Mesendoderm (in vitro differentiated cells): Measurements from ENCODE around the gene NACA.

ENCODE experiments used
- DNase-seq: peaks from one replicate; pipeline ENCODE4 v3.0.0; 2013
- H2AK5ac ChIP-seq: 2 replicates; pipeline ENCODE4 v1.6.1; 2013; ENCODE audit warnings: low read length, inconsistent platforms
- H2BK120ac ChIP-seq: 2 replicates; pipeline ENCODE4 v1.6.1; 2013; ENCODE audit warnings: low read depth, mild to moderate bottlenecking, low read length, moderate library complexity, mixed read lengths
- H2BK15ac ChIP-seq: replicated peaks from 2 replicates; pipeline ENCODE4 v1.6.1; 2013; ENCODE audit warnings: low read depth, mild to moderate bottlenecking, moderate library complexity
- H2BK5ac ChIP-seq: 2 replicates; pipeline ENCODE4 v1.6.1; 2013; ENCODE audit warnings: low read length, inconsistent platforms
- H3K18ac ChIP-seq: 2 replicates; pipeline ENCODE4 v1.6.1; 2013; ENCODE audit warnings: mild to moderate bottlenecking, low read length, mixed read lengths
- H3K23ac ChIP-seq: one replicate; pipeline ENCODE4 v1.6.1; 2013; ENCODE audit warnings: low read length
- H3K27ac ChIP-seq: 2 replicates; pipeline ENCODE4 v1.5.1; 2013; ENCODE audit warnings: low read depth, mild to moderate bottlenecking, inconsistent platforms, low read length, moderate library complexity
- H3K27me3 ChIP-seq: 2 replicates; pipeline ENCODE4 v1.6.1; 2013; ENCODE audit warnings: low read length, control low read depth, mild to moderate bottlenecking, inconsistent platforms; ENCODE audit not compliant: insufficient read depth, poor library complexity
- H3K36me3 ChIP-seq: 2 replicates; pipeline ENCODE4 v1.6.1; 2013; ENCODE audit warnings: low read length, inconsistent platforms; ENCODE audit not compliant: control insufficient read depth, insufficient read depth
- H3K4ac ChIP-seq: one replicate; pipeline ENCODE4 v1.6.1; 2013; ENCODE audit warnings: low read depth, mild to moderate bottlenecking, low read length, moderate library complexity
- H3K4me1 ChIP-seq: 2 replicates; pipeline ENCODE4 v1.6.1; 2013; ENCODE audit warnings: low read depth, low read length, inconsistent platforms; ENCODE audit not compliant: control insufficient read depth
- H3K4me2 ChIP-seq: 2 replicates; pipeline ENCODE4 v1.6.1; 2013; ENCODE audit warnings: low read length
- H3K4me3 ChIP-seq: 2 replicates; pipeline ENCODE4 v1.5.1; 2013; ENCODE audit warnings: mild to moderate bottlenecking, low read length
- H3K56ac ChIP-seq: one replicate; pipeline ENCODE4 v1.6.1; 2013; ENCODE audit warnings: low read length
- H3K79me1 ChIP-seq: 2 replicates; pipeline ENCODE4 v1.6.1; 2013; ENCODE audit warnings: low read length, inconsistent platforms
- H3K79me2 ChIP-seq: 2 replicates; pipeline ENCODE4 v1.6.1; 2013; ENCODE audit warnings: mild to moderate bottlenecking, low read length; ENCODE audit not compliant: control insufficient read depth, insufficient read depth
- H3K9ac ChIP-seq: 2 replicates; pipeline ENCODE4 v1.6.1; 2013; ENCODE audit warnings: low read length, inconsistent platforms
- H4K5ac ChIP-seq: one replicate; pipeline ENCODE4 v1.6.1; 2013; ENCODE audit warnings: low read length
- H4K8ac ChIP-seq: one replicate; pipeline ENCODE4 v1.6.1; 2013; ENCODE audit warnings: low read depth, mild to moderate bottlenecking, control low read depth, low read length, moderate library complexity
- WGBS: extraction: QIAGEN DNeasy Blood & Tissue Kit; methylation state at CpG from one replicate; pipeline ENCODE4 v1.1.7; 2013; ENCODE audit warnings: low lambda C conversion rate, missing lambda C conversion rate; ENCODE audit not compliant: insufficient coverage; ENCODE audit errors: extremely low coverage; 5-methylcytosine and 5-hydroxymethylcytosine counted together

Gene NACA

GRCh38 chr12:56723352-56723751, 1.7 kb downstream of the NACA start:
- peaks cover 3% of the 10 kb centered on the region for H3K36me3 ChIP-seq
- H2AK5ac ChIP-seq, result no peak overlapping the region
- H3K23ac ChIP-seq, result no peak overlapping the region
- no CpG with 5 or more reads among the region's 3 CpGs for whole genome bisulfite sequencing
- H2BK15ac ChIP-seq, result no peak overlapping the region
- H3K4me2 ChIP-seq, result peak overlapping the region; percentile 99
- H3K27ac ChIP-seq, result no peak overlapping the region
- H3K4me1 ChIP-seq, result peaks cover 20% of the 10 kb centered on the region
- H3K18ac ChIP-seq, result no peak overlapping the region
- no peak overlapping the region for H3K4ac ChIP-seq
- H2BK5ac ChIP-seq, result no peak overlapping the region
- H2BK120ac ChIP-seq, result no peak overlapping the region
- no peak overlapping the region for H3K4me3 ChIP-seq
- no peaks in the 10 kb centered on the region for H3K27me3 ChIP-seq
- peaks cover 63% of the 10 kb centered on the region for H3K79me2 ChIP-seq
- peak overlapping the region; percentile 100 for H3K9ac ChIP-seq
- H4K8ac ChIP-seq, result no peak overlapping the region
- H4K5ac ChIP-seq, result no peak overlapping the region
- no peak overlapping the region for H3K56ac ChIP-seq
- no peak for DNase-seq
- peaks cover 19% of the 10 kb centered on the region for H3K79me1 ChIP-seq

GRCh38 chr12:56722832-56723231, 2.3 kb downstream of the NACA start:
- no peaks in the 10 kb centered on the region for H3K27me3 ChIP-seq
- no peak overlapping the region for H2BK15ac ChIP-seq
- H3K27ac ChIP-seq, result no peak overlapping the region
- peaks cover 19% of the 10 kb centered on the region for H3K79me1 ChIP-seq
- peak overlapping the region; percentile 43 for H3K4me2 ChIP-seq
- H3K9ac ChIP-seq, result peak overlapping the region; percentile 43
- DNase-seq, result no peak
- H3K4me3 ChIP-seq, result no peak overlapping the region
- peaks cover 66% of the 10 kb centered on the region for H3K79me2 ChIP-seq
- H4K5ac ChIP-seq, result no peak overlapping the region
- peaks cover 20% of the 10 kb centered on the region for H3K4me1 ChIP-seq
- no peak overlapping the region for H3K23ac ChIP-seq
- no peak overlapping the region for H2BK120ac ChIP-seq
- H2AK5ac ChIP-seq, result no peak overlapping the region
- no peak overlapping the region for H3K18ac ChIP-seq
- no CpG with 5 or more reads among the region's 4 CpGs for WGBS
- no peak overlapping the region for H3K4ac ChIP-seq
- H3K36me3 ChIP-seq, result peaks cover 3% of the 10 kb centered on the region
- no peak overlapping the region for H2BK5ac ChIP-seq
- no peak overlapping the region for H4K8ac ChIP-seq
- peak overlapping the region; percentile 54 for H3K56ac ChIP-seq

GRCh38 chr12:56721721-56722120, 3.4 kb downstream of the NACA start:
- no CpG with 5 or more reads among the region's 2 CpGs for WGBS
- no peak overlapping the region for H3K4me3 ChIP-seq
- H3K9ac ChIP-seq, result peak overlapping the region; percentile 62
- peak overlapping the region; percentile 58 for H3K56ac ChIP-seq
- no peak overlapping the region for H2BK5ac ChIP-seq
- H2BK15ac ChIP-seq, result no peak overlapping the region
- H3K23ac ChIP-seq, result no peak overlapping the region
- no peak overlapping the region for H3K27ac ChIP-seq
- no peak for DNase-seq
- H3K27me3 ChIP-seq, result no peaks in the 10 kb centered on the region
- H2BK120ac ChIP-seq, result no peak overlapping the region
- no peak overlapping the region for H3K18ac ChIP-seq
- H3K36me3 ChIP-seq, result peaks cover 3% of the 10 kb centered on the region
- H4K8ac ChIP-seq, result no peak overlapping the region
- no peak overlapping the region for H2AK5ac ChIP-seq
- peaks cover 71% of the 10 kb centered on the region for H3K79me2 ChIP-seq
- H3K4ac ChIP-seq, result no peak overlapping the region
- H3K4me1 ChIP-seq, result peaks cover 20% of the 10 kb centered on the region
- no peak overlapping the region for H4K5ac ChIP-seq
- H3K79me1 ChIP-seq, result peaks cover 22% of the 10 kb centered on the region
- H3K4me2 ChIP-seq, result peak overlapping the region; percentile 64

DNA sequence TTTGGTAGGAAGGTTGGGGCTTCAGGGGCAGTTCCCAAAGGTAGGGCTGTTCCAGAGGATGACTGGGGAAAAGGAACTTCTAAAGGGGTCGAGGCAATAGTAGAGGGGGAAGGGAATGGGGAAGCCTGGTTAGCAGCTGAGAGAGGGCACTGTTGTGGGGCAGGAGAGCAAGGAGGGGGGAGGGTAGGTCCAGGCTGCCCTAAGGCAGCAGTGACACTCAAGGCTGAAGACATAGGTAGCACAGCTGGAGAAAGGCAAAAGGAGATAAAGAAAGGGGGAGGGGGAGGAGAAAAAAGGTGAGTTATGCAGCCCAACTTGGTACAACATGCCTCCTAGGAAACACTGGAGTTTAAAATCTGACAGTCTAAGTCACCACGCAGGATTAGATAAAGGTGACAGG, 3.9 kb downstream of the NACA start:
- H2AK5ac ChIP-seq, result no peak overlapping the region
- no peaks in the 10 kb centered on the region for H3K27me3 ChIP-seq
- peak overlapping the region; percentile 64 for H3K4me2 ChIP-seq
- no peak overlapping the region for H2BK15ac ChIP-seq
- H4K8ac ChIP-seq, result no peak overlapping the region
- H3K4me3 ChIP-seq, result no peak overlapping the region
- no peak overlapping the region for H4K5ac ChIP-seq
- WGBS, result no CpG with 5 or more reads among the region's 2 CpGs
- H2BK5ac ChIP-seq, result no peak overlapping the region
- DNase-seq, result peak; percentile 82
- H3K79me2 ChIP-seq, result peaks cover 76% of the 10 kb centered on the region
- H3K18ac ChIP-seq, result no peak overlapping the region
- peaks cover 20% of the 10 kb centered on the region for H3K4me1 ChIP-seq
- peaks cover 26% of the 10 kb centered on the region for H3K79me1 ChIP-seq
- H3K27ac ChIP-seq, result no peak overlapping the region
- H3K36me3 ChIP-seq, result peaks cover 6% of the 10 kb centered on the region
- H3K23ac ChIP-seq, result no peak overlapping the region
- no peak overlapping the region for H2BK120ac ChIP-seq
- H3K9ac ChIP-seq, result peak overlapping the region; percentile 62
- H3K56ac ChIP-seq, result no peak overlapping the region
- no peak overlapping the region for H3K4ac ChIP-seq

DNA sequence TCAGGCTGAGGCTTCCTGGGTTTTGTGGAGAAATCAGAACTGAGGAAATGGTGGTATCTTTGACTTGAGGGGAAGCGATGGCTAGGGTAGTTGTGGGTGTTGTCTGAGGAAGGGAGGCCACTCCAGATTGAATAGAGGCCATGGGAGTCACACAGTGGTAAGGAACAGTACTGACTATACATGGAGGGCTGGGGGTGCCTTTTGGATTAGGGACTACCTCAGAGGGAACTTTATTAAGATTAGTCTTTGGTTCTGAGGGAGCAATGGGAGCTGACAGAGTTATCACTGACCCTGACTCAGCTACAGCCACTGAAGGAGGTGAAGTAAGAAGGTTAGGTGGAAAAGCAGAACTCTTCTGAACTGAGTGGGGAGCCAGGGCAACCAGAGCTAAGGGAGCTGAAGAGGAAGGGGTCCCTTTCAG, 4.4 kb downstream of the NACA start:
- Histone ChIP-seq H3K4me3 (no peak overlapping the region), H3K27ac (no peak overlapping the region), H4K8ac (no peak overlapping the region), H2BK120ac (no peak overlapping the region), H3K79me2 (peaks cover 80% of the 10 kb centered on the region), H3K4me2 (peak overlapping the region; percentile 16), H3K4ac (no peak overlapping the region), H2AK5ac (no peak overlapping the region), H3K27me3 (no peaks in the 10 kb centered on the region), H3K9ac (no peak overlapping the region), H3K18ac (no peak overlapping the region), H3K79me1 (peaks cover 29% of the 10 kb centered on the region), H3K36me3 (peaks cover 7% of the 10 kb centered on the region), H3K56ac (peak overlapping the region; percentile 8), H2BK15ac (no peak overlapping the region), H3K4me1 (peaks cover 20% of the 10 kb centered on the region), H3K23ac (no peak overlapping the region), H2BK5ac (no peak overlapping the region), H4K5ac (no peak overlapping the region)
- WGBS, result no CpG with 5 or more reads among the region's 1 CpG
- no peak for DNase-seq

DNA sequence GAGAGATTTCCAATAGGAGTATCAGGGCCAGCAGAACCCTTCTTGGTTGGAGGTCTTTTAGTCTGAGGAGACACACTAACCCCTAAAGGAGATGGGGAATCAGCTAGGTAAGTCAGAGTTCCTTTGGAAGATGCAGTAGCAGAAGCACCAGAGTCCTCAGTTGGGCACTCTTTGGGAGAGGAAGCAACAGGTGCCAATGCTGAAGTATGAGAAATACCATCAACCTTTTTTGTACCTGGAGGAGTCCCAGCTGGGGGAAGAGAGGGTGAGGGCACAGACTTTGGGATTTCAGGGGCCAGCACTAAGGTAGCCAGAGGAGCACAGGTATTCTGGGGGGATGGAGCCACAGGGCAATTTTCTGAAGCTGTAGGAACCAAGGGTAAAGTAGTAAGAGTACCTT, 6.0 kb downstream of the NACA start:
- peaks cover 12% of the 10 kb centered on the region for H3K36me3 ChIP-seq
- no peak overlapping the region for H3K23ac ChIP-seq
- H3K4ac ChIP-seq, result no peak overlapping the region
- no peak overlapping the region for H3K4me3 ChIP-seq
- no peak overlapping the region for H4K5ac ChIP-seq
- H4K8ac ChIP-seq, result no peak overlapping the region
- no peak overlapping the region for H3K18ac ChIP-seq
- H3K79me1 ChIP-seq, result peaks cover 33% of the 10 kb centered on the region
- DNase-seq, result no peak
- no peak overlapping the region for H3K9ac ChIP-seq
- no peak overlapping the region for H2AK5ac ChIP-seq
- H3K4me2 ChIP-seq, result no peak overlapping the region
- H3K27me3 ChIP-seq, result no peaks in the 10 kb centered on the region
- H2BK5ac ChIP-seq, result no peak overlapping the region
- H2BK15ac ChIP-seq, result no peak overlapping the region
- H3K79me2 ChIP-seq, result peaks cover 74% of the 10 kb centered on the region
- no peak overlapping the region for H3K56ac ChIP-seq
- no peak overlapping the region for H3K27ac ChIP-seq
- no peak overlapping the region for H2BK120ac ChIP-seq
- peaks cover 20% of the 10 kb centered on the region for H3K4me1 ChIP-seq
